ENCODE measurements around the gene PRKAG2.
"Not testable (repeated sequence)": the region's sequence is repeated elsewhere in the genome, so short reads cannot be mapped to it uniquely, and the experiment has no call there.

The PRKAG2 gene

GRCh38 chr7:151884312-151885201, 7.6 kb upstream of the PRKAG2 start:
- no peak for DNase-seq (ENCODE audit: low read depth)

DNA sequence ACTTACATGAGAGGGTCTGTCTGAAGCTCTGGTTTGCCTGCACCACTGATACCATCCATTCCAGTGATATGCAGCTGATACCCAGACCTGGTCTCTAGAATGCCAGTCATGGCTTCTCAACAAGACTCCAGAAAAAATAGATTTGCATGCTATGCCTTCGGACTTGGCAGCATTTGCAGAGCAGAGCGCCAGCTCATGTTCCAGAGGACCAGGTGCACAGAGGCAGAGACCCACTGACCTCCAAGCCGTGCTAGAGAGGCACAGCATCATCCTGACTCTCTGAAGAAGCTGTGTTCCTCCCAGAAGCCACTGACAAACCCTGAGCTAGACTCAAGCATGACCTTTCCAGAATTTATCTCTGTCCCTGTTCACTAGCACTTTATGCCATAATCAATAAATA, 6.9 kb upstream of the PRKAG2 start:
- DNase-seq (ENCODE audit: low read depth) = no peak

DNA sequence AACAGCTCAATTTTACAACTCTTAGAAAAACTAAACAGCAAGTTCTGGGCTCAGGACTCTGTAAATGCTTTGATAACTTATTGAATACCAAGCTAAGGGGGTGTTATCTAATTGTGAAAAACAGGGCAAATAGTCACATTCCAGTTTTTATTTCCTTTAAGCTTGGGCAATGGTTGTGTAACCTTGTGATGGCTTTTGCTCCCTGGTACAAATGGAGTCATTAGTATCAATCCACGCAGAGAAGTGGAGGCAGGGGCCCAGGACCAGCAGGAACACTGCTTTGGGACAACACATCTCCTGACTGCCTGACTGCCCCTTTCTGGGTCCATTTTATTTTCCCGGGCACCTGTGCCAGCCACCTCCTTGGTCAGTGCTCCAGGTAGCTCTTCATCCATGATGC, 5.8 kb upstream of the PRKAG2 start:
- DNase-seq (ENCODE audit: low read depth) = no peak

DNA sequence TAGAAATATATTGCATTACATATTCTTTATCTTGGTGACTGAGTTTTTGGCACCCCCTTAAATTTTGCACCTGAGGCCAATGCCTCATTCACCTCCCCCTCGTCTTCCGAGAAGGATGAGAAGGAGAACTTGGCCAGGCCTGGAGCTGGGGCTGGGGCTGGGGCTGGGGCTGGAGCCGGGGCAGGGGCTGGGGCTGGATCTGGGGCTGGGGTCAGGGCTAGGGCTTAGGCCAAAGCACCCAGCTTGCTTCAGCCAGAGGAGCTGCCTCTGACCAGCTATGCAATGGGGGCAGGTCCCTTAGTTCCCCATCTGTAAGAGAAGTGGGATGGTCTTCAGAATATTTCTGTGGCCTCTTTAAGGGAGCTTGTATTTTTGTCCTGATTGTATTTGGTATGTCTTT, 3.8 kb upstream of the PRKAG2 start:
- DNase-seq (ENCODE audit: low read depth) = no peak

GRCh38 chr7:151877911-151878835, 1.3 kb upstream of the PRKAG2 start:
- DNase-seq (ENCODE audit: low read depth) = no peak

- no peak for DNase-seq (ENCODE audit: low read depth)
Observed at GRCh38 chr7:151875942-151876898, 695 bp downstream of the PRKAG2 start.

DNA sequence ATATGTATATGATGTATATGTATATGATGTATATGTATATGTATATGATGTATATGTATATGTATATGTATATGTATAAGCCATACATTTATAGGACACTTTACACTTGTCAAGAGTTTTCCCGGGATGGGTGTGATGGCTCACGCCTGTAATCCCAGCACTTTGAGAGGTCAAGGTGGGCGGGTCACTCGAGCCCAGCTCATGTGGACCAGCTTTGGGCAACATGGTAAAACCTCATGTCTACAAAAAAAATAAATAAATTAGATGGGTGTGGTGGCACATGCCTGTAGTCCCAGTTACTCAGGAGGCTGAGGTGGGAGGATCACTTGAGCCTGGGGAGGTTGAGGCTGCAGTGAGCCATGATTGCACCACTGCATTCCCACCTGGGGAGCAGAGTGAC, 2.4 kb downstream of the PRKAG2 start:
- DNase-seq (ENCODE audit: low read depth) = not testable (repeated sequence)

DNA sequence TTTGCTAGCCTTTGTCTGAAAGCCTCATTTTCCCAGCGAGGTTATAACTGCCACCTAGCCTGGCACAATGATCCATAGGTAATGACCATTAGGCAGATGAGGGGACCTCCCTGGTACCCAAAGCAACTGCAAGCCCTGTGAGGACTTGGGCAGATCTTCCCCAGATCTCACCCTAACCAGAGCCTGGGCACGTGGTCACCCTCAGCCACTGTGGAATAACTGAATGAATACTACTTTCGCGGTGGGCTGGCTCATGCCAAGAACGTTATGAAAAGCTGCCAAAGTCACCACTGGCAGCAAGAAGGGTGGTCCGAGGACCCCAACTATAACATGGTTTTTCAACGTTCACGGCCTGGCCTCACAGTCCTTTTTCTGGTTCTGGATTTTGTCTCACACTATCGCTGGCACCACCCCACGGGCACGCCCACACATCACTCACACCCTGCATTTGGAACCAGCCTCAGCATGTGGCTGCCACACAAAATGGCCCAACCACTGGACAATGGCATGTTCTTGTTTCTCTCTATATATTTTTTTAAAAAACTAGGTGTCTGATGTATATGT, 3.4 kb downstream of the PRKAG2 start:
- no peak for DNase-seq (ENCODE audit: low read depth)

GRCh38 chr7:151872531-151873401, 4.1 kb downstream of the PRKAG2 start:
- DNase-seq (ENCODE audit: low read depth) = no peak

GRCh38 chr7:151871904-151872303, 5.0 kb downstream of the PRKAG2 start:
- DNase-seq (ENCODE audit: low read depth) = no peak

GRCh38 chr7:151871189-151871735, 5.7 kb downstream of the PRKAG2 start:
- no peak for DNase-seq (ENCODE audit: low read depth)

GRCh38 chr7:151869968-151870918, 6.7 kb downstream of the PRKAG2 start:
- no peak for DNase-seq (ENCODE audit: low read depth)

DNA sequence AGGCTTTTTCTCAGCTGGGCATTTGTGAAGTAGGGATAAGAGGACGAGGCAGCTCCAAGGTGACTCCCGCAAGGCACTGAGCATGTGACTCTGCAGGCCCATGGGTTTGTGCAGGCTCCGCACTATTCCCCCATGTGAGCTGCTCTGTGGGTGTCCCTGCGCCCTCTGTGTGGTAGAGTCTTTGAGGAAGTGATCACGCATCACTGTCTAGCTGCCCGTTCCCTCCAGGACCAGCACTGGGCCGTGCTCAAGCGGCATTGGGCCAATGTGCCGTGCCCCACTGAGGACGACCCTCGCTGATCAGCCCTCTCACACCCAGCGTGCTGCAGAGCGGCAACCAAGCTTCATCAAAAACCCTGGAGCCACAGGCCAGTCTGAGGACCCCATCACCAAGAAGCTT, 7.5 kb downstream of the PRKAG2 start:
- DNase-seq (ENCODE audit: low read depth) = no peak

DNA sequence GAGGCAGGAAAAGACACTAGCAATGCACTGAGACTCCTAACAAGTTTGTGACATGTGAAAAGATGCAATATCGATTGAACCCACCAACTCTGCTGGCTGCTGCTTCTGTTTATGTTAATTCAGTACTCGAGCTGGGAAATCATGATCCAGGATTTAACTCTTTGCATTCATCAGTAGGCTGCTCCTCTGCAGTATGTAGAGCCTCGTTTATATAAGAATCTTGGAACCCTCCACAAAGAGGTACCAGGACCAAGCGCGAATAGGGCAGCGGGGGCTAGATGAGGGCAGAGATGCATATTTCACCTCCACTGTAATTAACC, 7.8 kb downstream of the PRKAG2 start:
- DNase-seq (ENCODE audit: low read depth) = no peak

DNA sequence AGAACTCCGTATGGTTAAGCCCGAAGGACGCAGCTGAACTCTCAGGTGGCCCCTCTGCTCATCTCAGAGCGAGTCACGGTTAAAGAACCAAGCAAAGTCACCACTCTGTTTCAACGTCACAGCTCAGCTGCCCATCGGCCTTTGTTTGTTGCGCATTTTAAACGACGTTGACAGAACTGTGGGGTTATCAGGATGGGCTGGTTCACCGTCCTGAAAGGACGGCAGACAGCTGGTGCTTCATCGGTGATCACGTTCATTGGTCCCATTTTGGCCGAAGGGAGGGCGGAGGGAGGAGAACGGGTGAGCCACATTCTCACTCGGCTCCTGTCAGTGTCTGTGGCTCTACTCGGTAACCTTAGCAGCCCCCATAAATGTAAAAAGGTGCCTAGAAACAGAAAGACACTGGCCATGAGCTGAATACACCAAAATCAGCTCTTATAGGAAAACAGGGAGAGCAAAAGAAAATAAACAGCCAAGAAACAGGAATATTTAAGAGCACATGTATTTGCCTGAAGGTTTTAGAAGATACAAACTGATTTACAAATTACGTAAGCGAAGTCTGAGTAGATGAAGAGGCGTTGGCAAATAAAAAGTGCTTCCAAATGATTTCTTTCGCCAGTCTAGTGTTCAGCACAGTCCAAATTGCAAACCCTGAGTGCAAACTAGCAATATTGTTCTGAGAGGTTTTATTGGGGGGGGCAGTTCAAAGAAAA, 8.4 kb downstream of the PRKAG2 start:
- DNase-seq (ENCODE audit: low read depth) = no peak

DNA sequence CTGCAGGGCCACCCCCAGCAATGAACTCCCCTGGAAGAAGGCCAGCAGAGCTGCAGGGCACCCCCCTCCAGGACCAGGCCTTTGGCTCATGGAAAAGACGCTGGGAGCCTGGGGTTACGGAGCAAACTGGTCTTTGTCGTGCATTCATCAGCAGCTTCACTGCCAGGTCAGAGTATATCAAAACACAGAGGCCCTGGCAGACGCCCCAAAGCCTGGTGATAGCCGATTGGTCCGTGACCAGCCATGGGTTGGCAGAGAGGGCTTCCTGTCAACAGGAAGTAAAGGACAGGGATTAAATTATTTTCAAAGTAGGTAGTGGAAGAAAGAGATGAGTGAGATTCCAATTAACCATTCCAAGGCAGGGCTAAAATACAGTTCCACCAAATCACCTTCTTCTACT, 9.0 kb downstream of the PRKAG2 start:
- DNase-seq (ENCODE audit: low read depth) = no peak

- no peak for DNase-seq (ENCODE audit: low read depth)
Observed at GRCh38 chr7:151866761-151867655, 9.9 kb downstream of the PRKAG2 start.

Measured in GM04504 (cell line).